ENCODE measurements around the gene TSG101.

Gene TSG101

DNA sequence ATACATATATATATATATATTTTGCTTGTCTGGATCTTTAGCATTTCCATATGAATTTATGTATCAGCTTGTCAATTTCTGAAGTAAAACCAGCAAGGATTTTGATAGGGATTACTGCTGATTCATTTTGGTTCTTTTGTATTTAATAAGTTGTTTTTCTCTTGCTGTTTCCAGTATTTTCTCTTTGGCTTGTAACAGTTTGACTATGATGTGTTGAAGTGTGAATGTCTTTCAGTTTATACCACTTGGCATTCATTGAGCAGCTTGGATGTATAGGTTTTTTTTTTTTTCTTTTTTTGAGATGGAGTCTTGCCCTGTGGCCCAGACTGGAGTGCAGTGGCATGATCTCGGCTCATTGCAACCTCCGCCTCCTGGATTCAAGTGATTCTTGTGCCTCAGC lies 58.7 kb downstream of the TSG101 start:
- no peaks in the 10 kb centered on the region for H3K36me3 ChIP-seq (replicated peaks; ENCODE audit: low read depth, low read length)
- no peaks in the 10 kb centered on the region for H3K27me3 ChIP-seq (ENCODE audit: low read depth, low read length)
- peaks cover 67% of the 10 kb centered on the region for H3K4me1 ChIP-seq (ENCODE audit: low read length)
- TF ChIP-seq, protein P1, sequence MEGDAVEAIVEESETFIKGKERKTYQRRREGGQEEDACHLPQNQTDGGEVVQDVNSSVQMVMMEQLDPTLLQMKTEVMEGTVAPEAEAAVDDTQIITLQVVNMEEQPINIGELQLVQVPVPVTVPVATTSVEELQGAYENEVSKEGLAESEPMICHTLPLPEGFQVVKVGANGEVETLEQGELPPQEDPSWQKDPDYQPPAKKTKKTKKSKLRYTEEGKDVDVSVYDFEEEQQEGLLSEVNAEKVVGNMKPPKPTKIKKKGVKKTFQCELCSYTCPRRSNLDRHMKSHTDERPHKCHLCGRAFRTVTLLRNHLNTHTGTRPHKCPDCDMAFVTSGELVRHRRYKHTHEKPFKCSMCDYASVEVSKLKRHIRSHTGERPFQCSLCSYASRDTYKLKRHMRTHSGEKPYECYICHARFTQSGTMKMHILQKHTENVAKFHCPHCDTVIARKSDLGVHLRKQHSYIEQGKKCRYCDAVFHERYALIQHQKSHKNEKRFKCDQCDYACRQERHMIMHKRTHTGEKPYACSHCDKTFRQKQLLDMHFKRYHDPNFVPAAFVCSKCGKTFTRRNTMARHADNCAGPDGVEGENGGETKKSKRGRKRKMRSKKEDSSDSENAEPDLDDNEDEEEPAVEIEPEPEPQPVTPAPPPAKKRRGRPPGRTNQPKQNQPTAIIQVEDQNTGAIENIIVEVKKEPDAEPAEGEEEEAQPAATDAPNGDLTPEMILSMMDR (IDR thresholded peaks at IDR 0.05; ENCODE audit: low read depth, low read length) = no peak
- TF ChIP-seq EZH2phosphoT487 (IDR thresholded peaks at IDR 0.05; ENCODE audit: low read depth) = no peak
- H3K4me3 ChIP-seq (ENCODE audit: low read length) = no peak overlapping the region
- H3K27ac ChIP-seq (ENCODE audit: low read length) = peak overlapping the region; percentile 63; the same call in 1 of the 2 replicates
- no peaks in the 10 kb centered on the region for H4K20me1 ChIP-seq (ENCODE audit: insufficient read depth, low read length)
- H3K9ac ChIP-seq (ENCODE audit: low read length) = no peak overlapping the region; the same call in 1 of the 2 replicates
- H3K4me2 ChIP-seq (ENCODE audit: low read length) = peak overlapping the region; percentile 69
- H3K9me3 ChIP-seq (ENCODE audit: insufficient read depth, low read length) = no peaks in the 10 kb centered on the region
- no peaks in the 10 kb centered on the region for H3K79me2 ChIP-seq (ENCODE audit: low read length)
- H2AFZ ChIP-seq (ENCODE audit: low read depth, low read length) = no peak overlapping the region

DNA sequence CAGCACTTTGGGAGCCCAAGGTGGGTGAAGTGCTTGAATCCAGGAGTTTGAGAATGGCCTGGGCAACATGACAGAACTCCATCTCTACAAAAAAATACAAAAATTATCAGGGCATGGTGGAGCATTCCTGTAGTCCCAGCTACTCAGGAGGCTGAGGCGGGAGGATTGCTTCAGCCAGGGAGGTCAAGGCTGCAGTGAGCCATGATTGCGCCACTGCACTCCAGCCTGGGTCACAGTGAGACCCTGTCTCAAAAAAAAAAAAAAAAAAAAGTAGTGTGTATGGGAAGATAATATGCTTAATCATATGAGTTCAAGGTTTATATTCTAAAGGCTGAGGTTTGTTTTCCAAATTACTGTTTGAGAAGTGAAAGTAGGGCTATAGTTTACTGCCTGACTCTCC lies 60.3 kb downstream of the TSG101 start:
- H2AFZ ChIP-seq (ENCODE audit: low read depth, low read length) = no peak overlapping the region
- H3K4me1 ChIP-seq (ENCODE audit: low read length) = peaks cover 50% of the 10 kb centered on the region
- TF ChIP-seq, protein P1 (IDR thresholded peaks at IDR 0.05; ENCODE audit: low read depth, low read length) = no peak
- no peak for TF ChIP-seq EZH2phosphoT487 (IDR thresholded peaks at IDR 0.05; ENCODE audit: low read depth)
- no peak overlapping the region for H3K4me3 ChIP-seq (ENCODE audit: low read length)
- no peaks in the 10 kb centered on the region for H3K27me3 ChIP-seq (ENCODE audit: low read depth, low read length)
- H3K79me2 ChIP-seq (ENCODE audit: low read length) = no peaks in the 10 kb centered on the region
- no peak overlapping the region for H3K9ac ChIP-seq (ENCODE audit: low read length)
- H3K36me3 ChIP-seq (replicated peaks; ENCODE audit: low read depth, low read length) = no peaks in the 10 kb centered on the region
- no peak overlapping the region for H3K27ac ChIP-seq (ENCODE audit: low read length)
- H4K20me1 ChIP-seq (ENCODE audit: insufficient read depth, low read length) = no peaks in the 10 kb centered on the region
- no peaks in the 10 kb centered on the region for H3K9me3 ChIP-seq (ENCODE audit: insufficient read depth, low read length)
- peak overlapping the region; percentile 48 for H3K4me2 ChIP-seq (ENCODE audit: low read length)

DNA sequence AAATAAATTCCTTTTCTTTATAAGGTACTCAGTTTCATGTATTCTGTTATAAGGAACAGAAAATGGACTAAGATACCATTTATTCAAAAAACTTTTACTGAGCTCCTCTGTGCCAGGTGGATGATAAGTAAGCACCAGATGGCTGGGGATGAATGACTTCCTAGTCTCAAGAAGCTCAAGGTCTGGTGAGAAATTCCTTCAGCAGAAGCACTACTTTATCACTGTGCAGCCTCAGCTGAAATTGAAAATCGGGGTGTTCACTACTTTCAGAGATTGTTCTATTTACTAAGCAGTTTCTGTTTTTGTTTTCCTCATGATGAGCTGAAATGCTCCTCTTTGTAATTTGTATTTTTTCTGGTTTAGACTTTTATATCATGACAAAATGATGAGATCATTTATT lies 63.3 kb downstream of the TSG101 start:
- no peak overlapping the region for H3K4me3 ChIP-seq (ENCODE audit: low read length)
- H3K4me2 ChIP-seq (ENCODE audit: low read length) = no peak overlapping the region
- H3K27ac ChIP-seq (ENCODE audit: low read length) = no peak overlapping the region
- no peaks in the 10 kb centered on the region for H3K36me3 ChIP-seq (replicated peaks; ENCODE audit: low read depth, low read length)
- H4K20me1 ChIP-seq (ENCODE audit: insufficient read depth, low read length) = no peaks in the 10 kb centered on the region
- no peaks in the 10 kb centered on the region for H3K27me3 ChIP-seq (ENCODE audit: low read depth, low read length)
- H3K9ac ChIP-seq (ENCODE audit: low read length) = no peak overlapping the region
- H3K4me1 ChIP-seq (ENCODE audit: low read length) = peaks cover 27% of the 10 kb centered on the region
- H3K79me2 ChIP-seq (ENCODE audit: low read length) = no peaks in the 10 kb centered on the region
- TF ChIP-seq EZH2phosphoT487 (IDR thresholded peaks at IDR 0.05; ENCODE audit: low read depth) = no peak
- TF ChIP-seq, protein P1 (IDR thresholded peaks at IDR 0.05; ENCODE audit: low read depth, low read length) = no peak
- H2AFZ ChIP-seq (ENCODE audit: low read depth, low read length) = no peak overlapping the region
- H3K9me3 ChIP-seq (ENCODE audit: insufficient read depth, low read length) = no peaks in the 10 kb centered on the region

DNA sequence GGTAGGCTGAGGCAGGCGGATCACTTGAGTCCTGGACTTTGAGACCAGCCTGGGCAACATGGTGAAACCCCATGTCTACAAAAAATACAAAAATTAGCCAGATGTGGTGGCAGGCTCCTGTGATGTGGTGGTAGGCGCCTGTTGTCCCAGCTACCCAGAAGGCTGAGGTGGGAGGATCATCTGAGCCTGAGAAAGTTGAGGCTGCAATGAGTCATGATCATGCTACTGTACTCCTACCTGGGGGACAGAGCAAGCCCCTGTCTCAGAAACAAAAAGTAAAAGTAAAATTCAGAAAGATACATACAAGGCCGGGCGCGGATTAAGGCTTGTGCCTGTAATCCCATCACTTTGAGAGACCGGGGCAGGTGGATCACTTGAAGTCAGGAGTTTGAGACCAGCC lies 64.8 kb downstream of the TSG101 start:
- Histone ChIP-seq H3K9me3 (ENCODE audit: insufficient read depth, low read length) (no peaks in the 10 kb centered on the region), H3K27me3 (ENCODE audit: low read depth, low read length) (no peaks in the 10 kb centered on the region), H3K4me3 (ENCODE audit: low read length) (no peak overlapping the region), H3K9ac (ENCODE audit: low read length) (no peak overlapping the region), H4K20me1 (ENCODE audit: insufficient read depth, low read length) (no peaks in the 10 kb centered on the region), H3K36me3 (replicated peaks; ENCODE audit: low read depth, low read length) (no peaks in the 10 kb centered on the region), H3K4me1 (ENCODE audit: low read length) (peaks cover 18% of the 10 kb centered on the region), H3K4me2 (ENCODE audit: low read length) (no peak overlapping the region), H3K79me2 (ENCODE audit: low read length) (no peaks in the 10 kb centered on the region), H3K27ac (ENCODE audit: low read length) (no peak overlapping the region), H2AFZ (ENCODE audit: low read depth, low read length) (no peak overlapping the region)
- TF ChIP-seq, protein P1 (IDR thresholded peaks at IDR 0.05; ENCODE audit: low read depth, low read length) = no peak
- TF ChIP-seq EZH2phosphoT487 (IDR thresholded peaks at IDR 0.05; ENCODE audit: low read depth) = no peak

Data from OCI-LY3 (cell line).